ENCODE data around the gene CCDC97.
A peak's percentile ranks its signal among the peaks of the same experiment; 100 is the strongest.
"Not testable (repeated sequence)": the region's sequence is repeated elsewhere in the genome, so short reads cannot be mapped to it uniquely, and the experiment has no call there.

The CCDC97 gene

DNA sequence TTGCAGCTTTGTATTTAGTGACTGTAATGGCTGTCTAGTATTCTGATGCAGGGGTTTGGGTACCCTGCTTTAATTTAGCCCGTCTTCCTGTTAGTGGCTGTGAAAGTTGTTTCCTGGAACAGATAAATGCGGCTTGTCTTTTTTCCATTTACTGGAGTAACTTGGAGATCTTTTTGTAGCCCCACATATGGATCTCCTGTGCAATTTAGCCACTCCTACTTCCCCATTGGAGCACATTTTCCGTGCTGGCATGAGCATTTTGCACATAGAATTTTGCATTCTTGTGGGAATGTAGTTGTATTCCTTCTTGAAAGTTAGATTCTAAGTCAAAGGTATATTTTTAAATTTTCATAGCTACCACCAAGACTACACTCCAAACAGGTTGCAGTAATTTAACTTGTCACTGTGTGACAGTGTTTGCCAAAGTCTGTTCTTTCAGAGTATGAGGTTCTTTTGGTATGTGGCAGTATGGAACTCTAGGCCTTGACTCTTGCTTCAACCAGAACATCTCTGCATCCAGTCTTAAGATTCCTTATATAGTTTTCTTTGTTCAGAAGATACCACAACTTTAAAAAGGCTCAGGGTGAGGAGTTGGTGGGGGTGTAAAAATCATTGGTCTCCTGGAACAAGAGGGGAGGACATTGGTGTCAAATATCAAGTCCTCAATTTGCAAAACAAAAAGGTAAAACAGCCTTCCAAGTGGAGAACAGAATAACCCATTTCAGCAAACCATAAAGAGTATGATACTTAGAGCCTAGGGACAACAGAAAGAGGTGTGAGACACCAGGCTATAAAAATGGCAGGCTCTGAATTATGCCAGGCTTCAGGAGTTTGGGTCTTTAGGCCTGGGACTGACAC, 21.1 kb upstream of the CCDC97 start:
- TF ChIP-seq, protein P1, sequence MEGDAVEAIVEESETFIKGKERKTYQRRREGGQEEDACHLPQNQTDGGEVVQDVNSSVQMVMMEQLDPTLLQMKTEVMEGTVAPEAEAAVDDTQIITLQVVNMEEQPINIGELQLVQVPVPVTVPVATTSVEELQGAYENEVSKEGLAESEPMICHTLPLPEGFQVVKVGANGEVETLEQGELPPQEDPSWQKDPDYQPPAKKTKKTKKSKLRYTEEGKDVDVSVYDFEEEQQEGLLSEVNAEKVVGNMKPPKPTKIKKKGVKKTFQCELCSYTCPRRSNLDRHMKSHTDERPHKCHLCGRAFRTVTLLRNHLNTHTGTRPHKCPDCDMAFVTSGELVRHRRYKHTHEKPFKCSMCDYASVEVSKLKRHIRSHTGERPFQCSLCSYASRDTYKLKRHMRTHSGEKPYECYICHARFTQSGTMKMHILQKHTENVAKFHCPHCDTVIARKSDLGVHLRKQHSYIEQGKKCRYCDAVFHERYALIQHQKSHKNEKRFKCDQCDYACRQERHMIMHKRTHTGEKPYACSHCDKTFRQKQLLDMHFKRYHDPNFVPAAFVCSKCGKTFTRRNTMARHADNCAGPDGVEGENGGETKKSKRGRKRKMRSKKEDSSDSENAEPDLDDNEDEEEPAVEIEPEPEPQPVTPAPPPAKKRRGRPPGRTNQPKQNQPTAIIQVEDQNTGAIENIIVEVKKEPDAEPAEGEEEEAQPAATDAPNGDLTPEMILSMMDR (IDR thresholded peaks at IDR 0.05; ENCODE audit: low read depth, low read length): no peak

GRCh38 chr19:41289814-41290213, 20.2 kb upstream of the CCDC97 start:
- DNase-seq (ENCODE audit: extremely low read depth, low read depth): not testable (repeated sequence)

More for the DNA sequence above, 21.1 kb upstream of the CCDC97 start:
- DNase-seq (ENCODE audit: extremely low read depth, low read depth): no peak

GRCh38 chr19:41294393-41294792, 15.6 kb upstream of the CCDC97 start:
- TF ChIP-seq, protein P1 (IDR thresholded peaks at IDR 0.05; ENCODE audit: low read depth, low read length): no peak
- DNase-seq (ENCODE audit: extremely low read depth, low read depth): no peak

GRCh38 chr19:41295499-41295898, 14.5 kb upstream of the CCDC97 start:
- no peak for DNase-seq (ENCODE audit: extremely low read depth, low read depth)
- TF ChIP-seq, protein P1 (IDR thresholded peaks at IDR 0.05; ENCODE audit: low read depth, low read length): no peak

- no peak for DNase-seq (ENCODE audit: extremely low read depth, low read depth)
- TF ChIP-seq, protein P1 (IDR thresholded peaks at IDR 0.05; ENCODE audit: low read depth, low read length): no peak
Measured at GRCh38 chr19:41296433-41296871, 13.5 kb upstream of the CCDC97 start.

- TF ChIP-seq, protein P1 (IDR thresholded peaks at IDR 0.05; ENCODE audit: low read depth, low read length): no peak
- DNase-seq (ENCODE audit: extremely low read depth, low read depth): no peak
Measured at GRCh38 chr19:41297628-41298347, 12.2 kb upstream of the CCDC97 start.

DNA sequence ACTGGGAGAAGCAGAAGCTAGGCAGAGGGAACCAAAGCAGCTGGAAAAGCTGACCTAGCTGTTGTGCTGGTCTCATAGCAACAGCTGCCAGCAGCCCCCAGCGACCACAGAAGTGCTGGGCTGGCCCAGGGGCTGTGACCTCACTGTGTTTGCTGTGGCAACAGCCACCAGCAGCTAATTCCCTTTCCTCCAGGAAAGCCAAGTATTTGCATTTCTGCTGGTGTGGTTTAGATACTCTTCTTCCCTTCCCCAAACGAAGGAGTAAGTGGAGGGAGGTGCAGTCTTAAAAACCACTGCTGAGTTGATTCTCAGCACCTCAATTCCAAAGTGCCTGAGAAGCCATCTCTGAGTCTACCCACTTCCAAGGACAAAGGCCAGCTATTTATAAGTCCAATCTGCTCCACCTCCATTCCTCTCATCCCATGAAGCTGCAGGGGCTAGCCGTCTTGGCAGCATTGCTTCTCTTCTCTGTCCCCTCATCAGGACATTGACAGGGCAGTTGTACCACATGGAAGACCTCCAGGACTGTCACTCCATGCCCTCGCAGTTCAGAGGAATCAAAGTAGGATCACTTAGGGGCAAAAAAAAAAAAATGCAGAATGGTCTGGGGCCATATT, 11.5 kb upstream of the CCDC97 start:
- peak; percentile 69 for DNase-seq (ENCODE audit: extremely low read depth, low read depth)
- TF ChIP-seq, protein P1 (IDR thresholded peaks at IDR 0.05; ENCODE audit: low read depth, low read length): no peak
